Measurements from ENCODE around the gene MACIR.

The MACIR gene

GRCh38 chr5:103260951-103261350, 2.4 kb downstream of the MACIR start:
- Histone ChIP-seq H3K4me3 (ENCODE audit: insufficient read depth, low read depth, low read length) (no peak overlapping the region), H3K27me3 (ENCODE audit: control insufficient read depth, insufficient read depth, low read length, poor library complexity, severe bottlenecking) (no peaks in the 10 kb centered on the region)

DNA sequence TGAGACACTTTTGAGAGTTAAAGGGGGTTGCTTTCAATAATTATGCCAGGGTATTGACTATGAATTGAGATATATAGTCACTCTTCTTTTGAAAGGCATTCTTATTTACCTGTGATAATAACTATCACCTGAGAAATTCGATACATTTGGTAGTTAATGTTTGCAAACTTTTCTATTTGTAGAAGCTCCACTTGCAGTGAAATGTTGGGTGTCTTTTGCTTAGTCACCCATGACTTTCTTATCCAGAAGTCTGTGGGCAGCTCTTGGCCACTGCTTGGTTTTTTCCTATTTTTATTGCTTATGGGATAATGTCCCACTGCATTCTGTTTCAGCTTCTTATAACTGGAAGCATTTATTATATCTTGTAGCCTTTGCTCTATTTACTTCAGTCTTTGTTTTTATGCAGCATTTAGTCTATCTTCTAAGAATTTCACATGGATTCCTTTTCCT, 3.9 kb downstream of the MACIR start:
- Histone ChIP-seq H3K4me1 (ENCODE audit: control insufficient read depth, insufficient read depth, low read length) (peaks cover 16% of the 10 kb centered on the region), H3K36me3 (ENCODE audit: control insufficient read depth, insufficient read depth, low read length) (peaks cover 2% of the 10 kb centered on the region), H3K9me3 (ENCODE audit: control insufficient read depth, low read length) (no peaks in the 10 kb centered on the region), H3K27ac (ENCODE audit: insufficient read depth, low read depth, low read length, poor library complexity, severe bottlenecking) (no peak overlapping the region), H3K4me3 (ENCODE audit: insufficient read depth, low read depth, low read length) (no peak overlapping the region), H3K27me3 (ENCODE audit: control insufficient read depth, insufficient read depth, low read length, poor library complexity, severe bottlenecking) (no peaks in the 10 kb centered on the region)
- WGBS, 2 experiments = 85 to 100% methylated on average over 1 of the region's 1 CpG

More at GRCh38 chr5:103260951-103261350, 2.4 kb downstream of the MACIR start:
- peaks cover 16% of the 10 kb centered on the region for H3K4me1 ChIP-seq (ENCODE audit: control insufficient read depth, insufficient read depth, low read length)
- H3K27ac ChIP-seq (ENCODE audit: insufficient read depth, low read depth, low read length, poor library complexity, severe bottlenecking) = no peak overlapping the region
- H3K36me3 ChIP-seq (ENCODE audit: control insufficient read depth, insufficient read depth, low read length) = no peaks in the 10 kb centered on the region
- 82 to 90% methylated on average over 3 of the region's 3 CpGs for WGBS, 2 experiments
- no peaks in the 10 kb centered on the region for H3K9me3 ChIP-seq (ENCODE audit: control insufficient read depth, low read length)

- 100% methylated on average over 1 of the region's 2 CpGs for WGBS, 2 experiments
- Histone ChIP-seq H3K9me3 (ENCODE audit: control insufficient read depth, low read length) (no peaks in the 10 kb centered on the region), H3K4me3 (ENCODE audit: insufficient read depth, low read depth, low read length) (no peak overlapping the region), H3K27me3 (ENCODE audit: control insufficient read depth, insufficient read depth, low read length, poor library complexity, severe bottlenecking) (no peaks in the 10 kb centered on the region), H3K27ac (ENCODE audit: insufficient read depth, low read depth, low read length, poor library complexity, severe bottlenecking) (no peak overlapping the region), H3K4me1 (ENCODE audit: control insufficient read depth, insufficient read depth, low read length) (peaks cover 14% of the 10 kb centered on the region), H3K36me3 (ENCODE audit: control insufficient read depth, insufficient read depth, low read length) (peaks cover 8% of the 10 kb centered on the region)
These were observed 4.5 kb downstream of the MACIR start for GRCh38 chr5:103263054-103263453.

- Histone ChIP-seq H3K27ac (ENCODE audit: insufficient read depth, low read depth, low read length, poor library complexity, severe bottlenecking) (no peak overlapping the region), H3K27me3 (ENCODE audit: control insufficient read depth, insufficient read depth, low read length, poor library complexity, severe bottlenecking) (no peaks in the 10 kb centered on the region), H3K36me3 (ENCODE audit: control insufficient read depth, insufficient read depth, low read length) (peaks cover 8% of the 10 kb centered on the region), H3K9me3 (ENCODE audit: control insufficient read depth, low read length) (no peaks in the 10 kb centered on the region), H3K4me1 (ENCODE audit: control insufficient read depth, insufficient read depth, low read length) (peaks cover 14% of the 10 kb centered on the region), H3K4me3 (ENCODE audit: insufficient read depth, low read depth, low read length) (no peak overlapping the region)
These were observed 5.9 kb downstream of the MACIR start for GRCh38 chr5:103264508-103264907.

GRCh38 chr5:103270581-103270980, 12.0 kb downstream of the MACIR start:
- Histone ChIP-seq H3K27me3 (ENCODE audit: control insufficient read depth, insufficient read depth, low read length, poor library complexity, severe bottlenecking) (no peaks in the 10 kb centered on the region), H3K4me1 (ENCODE audit: control insufficient read depth, insufficient read depth, low read length) (no peaks in the 10 kb centered on the region), H3K4me3 (ENCODE audit: insufficient read depth, low read depth, low read length) (no peak overlapping the region), H3K9me3 (ENCODE audit: control insufficient read depth, low read length) (no peaks in the 10 kb centered on the region), H3K36me3 (ENCODE audit: control insufficient read depth, insufficient read depth, low read length) (peaks cover 10% of the 10 kb centered on the region), H3K27ac (ENCODE audit: insufficient read depth, low read depth, low read length, poor library complexity, severe bottlenecking) (no peak overlapping the region)

- Histone ChIP-seq H3K4me3 (ENCODE audit: insufficient read depth, low read depth, low read length) (no peak overlapping the region), H3K9me3 (ENCODE audit: control insufficient read depth, low read length) (no peaks in the 10 kb centered on the region), H3K27me3 (ENCODE audit: control insufficient read depth, insufficient read depth, low read length, poor library complexity, severe bottlenecking) (no peaks in the 10 kb centered on the region), H3K27ac (ENCODE audit: insufficient read depth, low read depth, low read length, poor library complexity, severe bottlenecking) (no peak overlapping the region), H3K4me1 (ENCODE audit: control insufficient read depth, insufficient read depth, low read length) (no peaks in the 10 kb centered on the region), H3K36me3 (ENCODE audit: control insufficient read depth, insufficient read depth, low read length) (peaks cover 16% of the 10 kb centered on the region)
- WGBS, 2 experiments = 89 to 100% methylated on average over 1 to 2 of the region's 2 CpGs
These were observed 13.2 kb downstream of the MACIR start for GRCh38 chr5:103271570-103272289.

DNA sequence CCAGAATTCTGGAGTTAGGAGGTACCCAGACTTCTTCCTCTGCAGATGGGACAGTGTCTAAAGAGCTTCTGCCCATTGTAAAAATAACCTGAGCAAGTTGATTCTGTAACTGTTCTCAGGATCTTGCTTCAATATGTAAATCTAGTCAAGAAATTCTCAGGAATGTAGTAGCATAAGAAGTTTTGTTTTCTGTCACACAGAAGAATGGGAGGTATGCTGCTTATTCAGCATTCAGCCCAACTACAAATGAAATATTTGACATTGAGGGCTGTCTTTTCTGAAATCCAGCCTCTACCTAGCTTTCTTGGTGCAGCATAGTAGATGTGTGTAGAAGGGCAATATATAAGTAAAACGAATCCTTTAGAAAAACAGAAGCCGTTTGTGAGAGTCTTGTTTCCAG, 13.8 kb downstream of the MACIR start:
- 89 to 94% methylated on average over 2 of the region's 2 CpGs for WGBS, 2 experiments
- H3K27ac ChIP-seq (ENCODE audit: insufficient read depth, low read depth, low read length, poor library complexity, severe bottlenecking) = no peak overlapping the region
- peaks cover 16% of the 10 kb centered on the region for H3K36me3 ChIP-seq (ENCODE audit: control insufficient read depth, insufficient read depth, low read length)
- H3K4me3 ChIP-seq (ENCODE audit: insufficient read depth, low read depth, low read length) = no peak overlapping the region
- H3K4me1 ChIP-seq (ENCODE audit: control insufficient read depth, insufficient read depth, low read length) = no peaks in the 10 kb centered on the region
- no peaks in the 10 kb centered on the region for H3K27me3 ChIP-seq (ENCODE audit: control insufficient read depth, insufficient read depth, low read length, poor library complexity, severe bottlenecking)
- H3K9me3 ChIP-seq (ENCODE audit: control insufficient read depth, low read length) = no peaks in the 10 kb centered on the region

GRCh38 chr5:103273952-103274351, 15.4 kb downstream of the MACIR start:
- H3K9me3 ChIP-seq (ENCODE audit: control insufficient read depth, low read length) = no peaks in the 10 kb centered on the region
- H3K36me3 ChIP-seq (ENCODE audit: control insufficient read depth, insufficient read depth, low read length) = peaks cover 8% of the 10 kb centered on the region
- H3K4me1 ChIP-seq (ENCODE audit: control insufficient read depth, insufficient read depth, low read length) = no peaks in the 10 kb centered on the region
- 92 to 97% methylated on average over 3 of the region's 3 CpGs for WGBS, 2 experiments
- H3K4me3 ChIP-seq (ENCODE audit: insufficient read depth, low read depth, low read length) = no peak overlapping the region
- no peaks in the 10 kb centered on the region for H3K27me3 ChIP-seq (ENCODE audit: control insufficient read depth, insufficient read depth, low read length, poor library complexity, severe bottlenecking)
- no peak overlapping the region for H3K27ac ChIP-seq (ENCODE audit: insufficient read depth, low read depth, low read length, poor library complexity, severe bottlenecking)

DNA sequence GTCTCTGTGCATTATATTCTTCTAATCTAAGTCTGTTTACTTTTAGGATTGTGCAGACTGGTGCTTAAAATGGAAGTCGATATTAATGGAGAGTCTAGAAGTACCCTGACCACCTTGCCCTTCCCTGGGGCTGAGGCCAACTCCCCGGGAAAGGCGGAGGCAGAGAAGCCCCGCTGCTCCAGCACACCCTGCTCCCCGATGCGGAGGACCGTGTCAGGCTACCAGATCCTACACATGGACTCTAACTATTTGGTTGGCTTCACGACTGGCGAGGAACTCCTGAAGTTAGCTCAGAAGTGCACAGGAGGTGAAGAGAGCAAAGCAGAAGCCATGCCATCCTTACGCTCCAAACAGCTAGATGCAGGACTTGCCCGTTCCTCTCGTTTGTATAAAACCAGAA, 17.3 kb downstream of the MACIR start:
- no peaks in the 10 kb centered on the region for H3K9me3 ChIP-seq (ENCODE audit: control insufficient read depth, low read length)
- H3K27ac ChIP-seq (ENCODE audit: insufficient read depth, low read depth, low read length, poor library complexity, severe bottlenecking) = no peak overlapping the region
- H3K27me3 ChIP-seq (ENCODE audit: control insufficient read depth, insufficient read depth, low read length, poor library complexity, severe bottlenecking) = no peaks in the 10 kb centered on the region
- H3K4me3 ChIP-seq (ENCODE audit: insufficient read depth, low read depth, low read length) = no peak overlapping the region
- peaks cover 8% of the 10 kb centered on the region for H3K36me3 ChIP-seq (ENCODE audit: control insufficient read depth, insufficient read depth, low read length)
- no peaks in the 10 kb centered on the region for H3K4me1 ChIP-seq (ENCODE audit: control insufficient read depth, insufficient read depth, low read length)
- 94 to 96% methylated on average over 12 of the region's 12 CpGs for WGBS, 2 experiments

DNA sequence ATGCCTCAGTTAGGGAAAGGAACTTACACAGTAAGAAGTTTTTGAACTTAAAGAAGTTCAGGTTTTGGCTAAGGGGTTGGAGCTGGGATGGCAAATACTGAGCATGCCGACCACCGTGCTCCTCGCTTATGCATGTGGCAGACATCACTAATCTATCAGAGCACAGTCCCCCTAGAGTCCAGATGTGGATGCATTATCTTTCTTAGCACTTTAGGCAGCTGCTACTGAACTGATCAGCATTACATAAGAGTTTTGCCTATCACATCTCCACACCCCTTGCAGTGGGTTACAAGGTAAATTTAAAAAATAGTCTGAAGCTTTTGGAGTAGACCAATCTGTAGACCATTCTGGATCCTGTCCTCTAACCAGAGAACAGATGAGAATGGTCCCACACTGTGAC, 22.4 kb downstream of the MACIR start:
- Histone ChIP-seq H3K4me1 (ENCODE audit: control insufficient read depth, insufficient read depth, low read length) (peaks cover 6% of the 10 kb centered on the region), H3K4me3 (ENCODE audit: insufficient read depth, low read depth, low read length) (no peak overlapping the region), H3K9me3 (ENCODE audit: control insufficient read depth, low read length) (no peaks in the 10 kb centered on the region), H3K27ac (ENCODE audit: insufficient read depth, low read depth, low read length, poor library complexity, severe bottlenecking) (no peak overlapping the region), H3K36me3 (ENCODE audit: control insufficient read depth, insufficient read depth, low read length) (peaks cover 2% of the 10 kb centered on the region), H3K27me3 (ENCODE audit: control insufficient read depth, insufficient read depth, low read length, poor library complexity, severe bottlenecking) (no peaks in the 10 kb centered on the region)
- WGBS, 2 experiments = 94% methylated on average over 3 of the region's 3 CpGs

GRCh38 chr5:103283120-103283519, 24.6 kb downstream of the MACIR start:
- no peak overlapping the region for H3K27ac ChIP-seq (ENCODE audit: insufficient read depth, low read depth, low read length, poor library complexity, severe bottlenecking)
- no peak overlapping the region for H3K4me3 ChIP-seq (ENCODE audit: insufficient read depth, low read depth, low read length)
- peaks cover 6% of the 10 kb centered on the region for H3K4me1 ChIP-seq (ENCODE audit: control insufficient read depth, insufficient read depth, low read length)
- no peaks in the 10 kb centered on the region for H3K36me3 ChIP-seq (ENCODE audit: control insufficient read depth, insufficient read depth, low read length)
- H3K9me3 ChIP-seq (ENCODE audit: control insufficient read depth, low read length) = no peaks in the 10 kb centered on the region
- no peaks in the 10 kb centered on the region for H3K27me3 ChIP-seq (ENCODE audit: control insufficient read depth, insufficient read depth, low read length, poor library complexity, severe bottlenecking)
- WGBS, 2 experiments = 100% methylated on average over 1 of the region's 2 CpGs

Measured in ectodermal cell (in vitro differentiated cells).